ENCODE data around the gene PRSS33. TPM values are rescaled to one million over a fixed set of nuclear protein-coding genes. Genes with fewer than 3 reads are reported as not detected.

Gene PRSS33
- total and polyA plus RNA-seq, 2 of the 8 experiments (the other 6 are each of a cell fraction or from before 2014, with no cell fraction given) = 0.09 TPM; not detected in 1

DNA sequence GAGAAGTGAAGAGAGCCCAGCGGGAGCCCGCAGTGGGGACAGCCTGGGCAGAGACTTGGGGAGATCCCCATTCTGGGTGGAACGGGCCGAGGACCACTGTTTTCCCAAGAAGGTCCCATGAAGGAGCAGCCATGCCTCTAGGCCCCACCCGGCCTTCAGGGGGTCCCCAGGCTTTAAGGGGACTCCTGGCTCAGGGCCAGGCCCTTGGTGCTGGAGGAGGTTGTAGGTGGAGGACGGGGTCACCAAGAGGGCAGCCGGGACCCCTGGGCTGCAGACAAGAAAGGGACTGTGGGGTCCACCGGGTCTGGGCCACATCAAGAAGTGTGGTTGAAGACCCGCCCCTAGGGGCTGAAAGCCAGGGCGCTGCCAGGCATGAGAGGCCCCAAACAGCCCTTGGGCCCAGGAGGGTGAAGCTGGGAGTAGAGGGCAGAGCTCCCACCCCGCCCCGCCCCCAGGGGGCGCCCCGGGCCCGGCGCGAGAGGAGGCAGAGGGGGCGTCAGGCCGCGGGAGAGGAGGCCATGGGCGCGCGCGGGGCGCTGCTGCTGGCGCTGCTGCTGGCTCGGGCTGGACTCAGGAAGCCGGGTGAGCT lies 29.5 kb upstream of the PRSS33 start, which contains the start of gene PRSS21:
Gene PRSS21, plus strand, starts transcription at position 487 of the 589 bp plus-strand sequence. Its CDS starts 32 bp downstream, at position 519.
- Histone ChIP-seq H4K5ac (ENCODE audit: insufficient read length, low read depth, low read length) (no peak within 1 kb of the TSS), H4K20me1 (replicated peaks in 1 of 2; ENCODE audit: control insufficient read depth in 1 of 2, insufficient read depth in 2 of 2, low read length in 2 of 2) (no peaks in the 10 kb centered on the region), H2BK5ac (ENCODE audit: low read depth, low read length) (no peak within 1 kb of the TSS), H2AK5ac (ENCODE audit: low read depth, low read length) (0 out of 2 replicates have a peak within 1 kb of the TSS, but pooled peaks have one; percentile 19), H2BK15ac (ENCODE audit: low read length) (no peak within 1 kb of the TSS; the same call in 1 of the 2 replicates), H3K36me3 (ENCODE audit: control insufficient read depth in 2 of 4, insufficient read depth in 4 of 4, low read length in 3 of 4) (no peaks in the 10 kb centered on the region), H3K27ac (ENCODE audit: low read depth, low read length) (no peak within 1 kb of the TSS), H3K4me3 (ENCODE audit: extremely low read depth in 1 of 4, insufficient read depth in 2 of 4, low read depth in 3 of 4, low read length in 4 of 4) (no peak within 1 kb of the TSS), H3K56ac (replicated peaks; ENCODE audit: insufficient read length, low read depth, low read length) (no peak within 1 kb of the TSS), H3K23ac (ENCODE audit: insufficient read length) (no peak within 1 kb of the TSS), H2BK20ac (ENCODE audit: low read length) (no peak within 1 kb of the TSS), H3K4ac (replicated peaks; ENCODE audit: insufficient read length, low read depth, low read length) (peak within 1 kb of the TSS; percentile 14), H3K4me2 (ENCODE audit: insufficient read depth in 1 of 2, low read depth in 2 of 2, low read length in 2 of 2) (no peak within 1 kb of the TSS), H3K79me2 (ENCODE audit: control insufficient read depth in 1 of 2, insufficient read depth in 2 of 2, low read length in 2 of 2) (no peaks in the 10 kb centered on the region), H3K9me3 (ENCODE audit: insufficient read depth in 2 of 2, low read depth in 1 of 2, low read length in 1 of 2) (no peaks in the 10 kb centered on the region), H3K4me1 (replicated peaks in 1 of 4; ENCODE audit: control insufficient read depth in 3 of 4, insufficient read depth in 4 of 4, low read length in 3 of 4) (peaks cover 0 to 9% (median 1%) of the 10 kb centered on the region in 4 experiments; a peak in 2 of 7 replicates), H4K91ac (replicated peaks; ENCODE audit: insufficient read length, low read length) (peak within 1 kb of the TSS; percentile 65), H3K18ac (ENCODE audit: extremely low read depth, low read length) (no peak within 1 kb of the TSS; the same call in 1 of the 2 replicates), H2AFZ (ENCODE audit: low read length) (peak within 1 kb of the TSS; percentile 62; the same call in 1 of the 2 replicates), H4K8ac (ENCODE audit: extremely low read depth, insufficient read depth, low read length) (0 out of 2 replicates have a peak within 1 kb of the TSS, but pooled peaks have one; percentile 3), H3K27me3 (replicated peaks in 1 of 4; ENCODE audit: control insufficient read depth in 3 of 4, extremely low read depth in 1 of 4, insufficient read depth in 3 of 4, low read length in 3 of 4) (0 out of 7 replicates have a peak, but pooled peaks cover 0 to 2% (median 0%) of the 10 kb centered on the region in 4 experiments), H3K79me1 (ENCODE audit: low read depth, low read length) (no peaks in the 10 kb centered on the region), H3K14ac (ENCODE audit: insufficient read length) (no peak within 1 kb of the TSS), H3K9ac (replicated peaks in 1 of 4; ENCODE audit: extremely low read depth in 1 of 4, low read depth in 3 of 4, low read length in 3 of 4) (no peak within 1 kb of the TSS), H3K23me2 (ENCODE audit: low read depth, low read length) (no peaks in the 10 kb centered on the region), H2BK12ac (ENCODE audit: low read depth, low read length) (peak within 1 kb of the TSS; percentile 23; the same call in 1 of the 2 replicates), H2BK120ac (replicated peaks; ENCODE audit: low read depth, low read length) (no peak within 1 kb of the TSS)
- DNase-seq (ENCODE audit: low read depth in 1 of 2, low spot score in 2 of 2) (peak in 1 of 2 experiments; percentile 83), FAIRE-seq (no peak)
- ChIA-PET POLR2A (ENCODE audit: partially characterized antibody) (interaction anchor here (1.1 to 1.2 kb wide), 2 partner anchors 39 to 43 kb away, joined by 4 to 5 read pairs; no protein-coding TSS in a partner anchor), CTCF (ENCODE audit: partially characterized antibody) (interaction anchor here (0.7 to 2.0 kb wide), 6 partner anchors 9 to 145 kb away, joined by 3 to 9 read pairs (median 4); no protein-coding TSS in a partner anchor)
- WGBS, 2 experiments (ENCODE audit: extremely low coverage in 1 of 2, insufficient coverage in 1 of 2, insufficient read length in 1 of 2, insufficient replicate concordance in 2 of 2, low coverage in 1 of 2, low lambda C conversion rate in 2 of 2, missing lambda C conversion rate in 1 of 2) = 91% methylated on average over 10 of the region's 28 CpGs; no CpG with 5 or more reads in 1 of the 2 experiments
- TF ChIP-seq, protein P1, sequence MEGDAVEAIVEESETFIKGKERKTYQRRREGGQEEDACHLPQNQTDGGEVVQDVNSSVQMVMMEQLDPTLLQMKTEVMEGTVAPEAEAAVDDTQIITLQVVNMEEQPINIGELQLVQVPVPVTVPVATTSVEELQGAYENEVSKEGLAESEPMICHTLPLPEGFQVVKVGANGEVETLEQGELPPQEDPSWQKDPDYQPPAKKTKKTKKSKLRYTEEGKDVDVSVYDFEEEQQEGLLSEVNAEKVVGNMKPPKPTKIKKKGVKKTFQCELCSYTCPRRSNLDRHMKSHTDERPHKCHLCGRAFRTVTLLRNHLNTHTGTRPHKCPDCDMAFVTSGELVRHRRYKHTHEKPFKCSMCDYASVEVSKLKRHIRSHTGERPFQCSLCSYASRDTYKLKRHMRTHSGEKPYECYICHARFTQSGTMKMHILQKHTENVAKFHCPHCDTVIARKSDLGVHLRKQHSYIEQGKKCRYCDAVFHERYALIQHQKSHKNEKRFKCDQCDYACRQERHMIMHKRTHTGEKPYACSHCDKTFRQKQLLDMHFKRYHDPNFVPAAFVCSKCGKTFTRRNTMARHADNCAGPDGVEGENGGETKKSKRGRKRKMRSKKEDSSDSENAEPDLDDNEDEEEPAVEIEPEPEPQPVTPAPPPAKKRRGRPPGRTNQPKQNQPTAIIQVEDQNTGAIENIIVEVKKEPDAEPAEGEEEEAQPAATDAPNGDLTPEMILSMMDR (IDR thresholded peaks at IDR 0.05; ENCODE audit: control extremely low read depth in 1 of 3, insufficient read depth in 1 of 3, low read depth in 1 of 3, low read length in 3 of 3) = peak; percentile 40 to 66 (median 44)
- TF ChIP-seq RAD21 (IDR thresholded peaks at IDR 0.05 in 1 of 2, conservative IDR thresholded peaks at IDR 0.05 in 1 of 2; ENCODE audit: low read depth in 2 of 2, low read length in 2 of 2) (peak; percentile 21 to 47; a peak in 3 of 4 replicates), CREB1 (IDR thresholded peaks at IDR 0.05) (no peak), SIRT6 (IDR thresholded peaks at IDR 0.05; ENCODE audit: low read length) (no peak), NRF1 (IDR thresholded peaks at IDR 0.05; ENCODE audit: low read depth, low read length) (no peak), TEAD4 (IDR thresholded peaks at IDR 0.05; ENCODE audit: low read depth, low read length) (no peak), TAF1 (IDR thresholded peaks at IDR 0.05; ENCODE audit: low read depth, low read length) (no peak), BACH1 (IDR thresholded peaks at IDR 0.05; ENCODE audit: low read length) (no peak), GABPA (IDR thresholded peaks at IDR 0.05; ENCODE audit: borderline replicate concordance, insufficient read depth, low read length) (0 out of 2 replicates have a peak, but pooled peaks have one; percentile 50)
